Activated CD8-positive, alpha-beta memory T cell treated with anti-CD3 and anti-CD28 coated beads, Interleukin-2, amount 50 U/mL, for 48 hours (primary cell): ENCODE data around the gene UBE2D4.
"Not testable (repeated sequence)": the region's sequence is repeated elsewhere in the genome, so short reads cannot be mapped to it uniquely, and the experiment has no call there.

Source experiments
- DNase-seq: peaks from one replicate; pipeline ENCODE4 v3.0.0-alpha.2; 2020

The UBE2D4 gene

DNA sequence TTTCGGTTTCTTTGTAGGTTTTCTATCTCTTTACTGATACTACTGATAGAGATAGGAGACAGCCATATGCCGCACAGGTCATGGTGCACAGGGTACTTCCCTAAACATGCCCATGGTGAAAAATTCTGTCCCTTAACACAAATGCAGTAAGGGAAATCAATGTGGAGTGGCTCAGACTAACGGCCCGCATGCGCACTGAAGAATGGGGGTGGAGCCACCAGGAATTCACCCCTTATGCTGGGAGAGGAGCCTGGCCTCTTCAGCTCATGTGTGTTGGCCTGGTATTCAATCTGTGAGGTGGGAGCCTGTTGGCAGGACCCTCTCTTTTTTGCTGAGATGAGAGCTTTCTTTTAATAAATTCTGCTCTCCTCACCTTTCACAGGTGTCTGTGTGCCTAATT is 11.4 kb upstream of the UBE2D4 start:
- no peak for DNase-seq

GRCh38 chr7:43915907-43916306 is 10.3 kb upstream of the UBE2D4 start:
- no peak for DNase-seq

- DNase-seq: no peak
These were observed 4.8 kb upstream of the UBE2D4 start for GRCh38 chr7:43921423-43921822.

DNA sequence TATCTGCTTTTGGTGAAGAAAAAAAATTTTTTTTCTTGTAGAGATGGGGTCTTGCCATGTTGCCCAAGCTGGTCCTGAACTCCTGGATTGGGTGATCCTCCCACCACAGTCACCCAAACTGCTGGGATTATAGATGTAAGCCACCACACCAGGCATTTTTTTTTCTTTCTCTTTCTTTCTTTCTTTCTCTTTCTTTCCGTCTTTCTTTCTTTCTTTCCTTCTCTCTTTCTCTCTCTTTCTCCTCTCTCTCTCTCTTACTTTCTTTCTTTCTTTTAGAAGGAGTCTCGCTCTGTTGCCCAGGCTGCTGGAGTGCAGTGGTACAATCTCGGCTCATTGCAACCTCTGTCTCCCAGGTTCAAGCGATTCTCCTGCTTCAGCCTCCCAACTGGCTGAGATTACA is 3.5 kb upstream of the UBE2D4 start:
- no peak for DNase-seq

DNA sequence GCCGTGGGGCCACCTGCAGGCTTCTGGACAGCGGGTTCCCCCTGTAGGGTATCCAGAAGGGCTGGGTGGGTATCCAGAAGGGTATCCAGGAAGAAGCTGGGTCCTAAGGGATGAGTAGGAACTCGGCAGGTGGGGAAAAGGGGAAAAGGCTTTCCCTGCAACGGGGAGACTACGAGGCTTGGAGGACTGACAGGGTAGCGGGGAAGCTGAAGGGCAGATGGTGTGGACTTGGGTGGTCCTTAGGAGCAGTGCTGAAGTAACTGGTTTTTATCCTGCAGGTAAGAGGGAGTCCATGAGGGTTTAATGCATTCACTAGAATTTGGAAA is 525 bp downstream of the UBE2D4 start:
- DNase-seq: no peak

DNA sequence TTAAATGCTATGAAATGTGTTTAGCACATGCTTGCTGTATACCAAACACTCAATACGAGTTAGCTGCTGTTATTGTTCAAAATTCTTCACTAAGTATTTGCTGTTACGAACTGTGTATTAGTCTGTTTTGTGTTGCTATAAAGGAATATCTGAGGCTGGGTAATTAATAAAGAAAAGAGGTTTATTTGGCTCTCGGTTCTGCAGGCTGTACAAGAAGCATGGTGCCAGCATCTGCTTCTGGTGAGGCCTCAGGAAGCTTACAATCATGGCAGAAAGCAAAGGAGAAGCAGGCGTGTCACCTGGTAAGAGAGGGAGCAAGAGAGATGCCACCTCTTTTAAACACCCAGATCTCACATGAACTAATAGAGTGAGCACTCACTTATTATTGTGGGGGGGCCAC is 1.6 kb downstream of the UBE2D4 start:
- no peak for DNase-seq

DNA sequence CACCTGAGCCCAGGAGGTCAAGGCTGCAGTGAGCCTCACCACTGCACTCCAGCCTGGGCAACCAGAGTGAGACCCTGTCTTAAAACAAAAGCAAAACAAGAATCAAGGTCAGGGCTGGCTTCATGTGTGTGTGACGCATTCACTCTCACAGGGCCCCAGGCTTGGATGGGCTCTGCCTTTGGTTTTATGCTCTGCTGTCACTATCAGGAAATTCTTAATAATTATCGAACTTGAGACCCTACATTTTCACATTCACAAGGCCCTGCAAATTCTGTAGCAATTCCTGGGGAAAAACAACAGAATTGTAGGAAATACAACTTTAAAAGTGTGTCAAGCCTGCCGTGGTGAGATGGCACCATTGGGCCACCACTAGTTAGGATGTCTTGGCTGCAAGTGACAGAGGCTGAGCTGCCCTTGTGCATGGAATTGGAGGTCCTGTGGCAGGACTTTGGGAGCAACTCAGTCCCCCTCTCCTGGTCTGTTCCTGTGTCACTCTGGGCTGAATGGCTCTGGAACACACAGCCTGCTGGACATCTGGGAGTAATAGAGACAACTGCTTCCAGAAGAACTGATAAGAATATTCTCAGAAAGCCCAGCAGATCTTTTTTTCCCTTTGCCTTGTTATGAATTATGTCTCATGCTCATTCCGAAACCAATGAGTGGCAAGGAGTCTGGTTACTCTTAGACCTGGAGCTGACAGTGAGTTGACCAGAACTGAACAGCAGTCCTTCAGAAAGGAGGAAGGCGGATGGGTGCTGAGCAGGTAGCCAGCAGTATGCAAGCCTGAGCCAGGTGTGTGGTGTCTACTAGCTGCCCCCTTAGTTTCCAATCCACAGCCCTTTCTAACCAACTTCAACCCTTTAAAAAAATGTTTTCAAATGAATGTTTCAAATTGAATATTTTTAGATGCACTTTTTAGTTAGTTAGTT is 3.6 kb downstream of the UBE2D4 start:
- DNase-seq: no peak

DNA sequence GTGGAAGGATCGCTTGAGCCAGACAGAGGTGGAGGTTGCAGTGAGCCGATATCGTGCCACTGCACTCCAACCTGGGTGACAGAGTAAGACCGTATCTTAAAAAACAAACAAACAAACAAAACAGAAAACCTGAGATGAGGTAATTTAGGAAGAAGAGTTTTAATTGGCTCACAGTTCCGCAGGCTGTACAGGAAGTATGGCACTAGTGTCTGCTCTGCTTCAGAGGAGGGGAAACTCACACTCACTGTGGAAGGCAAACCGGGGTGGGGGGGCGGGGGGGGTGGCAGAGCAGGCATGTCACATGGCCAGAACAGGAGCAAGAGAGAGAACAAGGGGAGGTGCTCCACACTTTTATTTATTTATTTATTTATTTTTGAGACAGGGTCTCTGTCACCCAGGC is 5.1 kb downstream of the UBE2D4 start:
- no peak for DNase-seq

DNA sequence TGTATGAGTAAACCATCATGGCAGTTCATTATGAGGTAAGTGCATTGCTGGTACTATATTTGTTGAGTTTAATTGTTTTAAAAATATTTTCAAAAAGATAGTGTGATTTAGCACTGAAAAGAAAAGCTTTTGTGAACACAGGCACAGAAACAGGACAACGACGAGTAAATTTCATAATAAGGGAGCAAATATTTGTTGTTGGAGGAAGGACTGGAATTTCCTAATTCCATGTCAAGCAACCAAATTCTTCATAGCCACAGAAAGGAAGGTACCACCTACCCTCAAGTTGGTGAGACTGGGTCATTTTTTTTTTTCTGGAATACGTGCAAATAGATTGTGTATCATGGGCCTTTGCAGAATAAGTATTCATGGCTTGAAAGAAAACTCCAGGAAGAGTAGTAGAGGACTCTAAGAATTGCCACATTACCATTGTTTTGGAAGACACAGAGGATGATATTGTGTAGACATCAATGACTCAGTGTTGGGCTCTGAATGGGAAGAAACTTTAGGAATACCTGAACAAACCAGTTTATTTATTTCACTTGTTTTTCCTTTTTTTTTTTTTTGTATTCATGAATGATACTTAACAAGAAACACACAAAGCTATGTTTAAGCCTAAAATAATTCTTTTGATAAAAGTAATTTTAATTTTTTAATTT is 7.8 kb downstream of the UBE2D4 start:
- no peak for DNase-seq

DNA sequence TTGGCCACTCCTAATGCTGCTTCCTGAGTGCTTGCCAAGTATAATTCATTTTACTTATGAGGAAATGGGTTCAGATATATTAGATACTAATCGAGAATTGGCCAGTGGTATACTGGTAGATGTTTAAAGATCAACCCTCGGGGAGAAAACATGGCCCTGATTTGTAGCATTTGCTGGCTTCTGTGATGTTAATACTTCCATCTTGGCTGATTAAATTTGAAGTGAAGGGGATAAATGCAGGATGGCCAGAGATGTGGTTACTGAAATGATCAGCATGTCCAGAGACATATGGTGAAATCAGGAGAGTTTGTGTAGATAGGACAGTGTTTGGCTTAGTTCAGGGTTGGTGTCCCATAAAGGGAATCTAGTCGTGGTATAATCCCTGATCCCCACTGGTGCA is 11.2 kb downstream of the UBE2D4 start:
- no peak for DNase-seq

DNA sequence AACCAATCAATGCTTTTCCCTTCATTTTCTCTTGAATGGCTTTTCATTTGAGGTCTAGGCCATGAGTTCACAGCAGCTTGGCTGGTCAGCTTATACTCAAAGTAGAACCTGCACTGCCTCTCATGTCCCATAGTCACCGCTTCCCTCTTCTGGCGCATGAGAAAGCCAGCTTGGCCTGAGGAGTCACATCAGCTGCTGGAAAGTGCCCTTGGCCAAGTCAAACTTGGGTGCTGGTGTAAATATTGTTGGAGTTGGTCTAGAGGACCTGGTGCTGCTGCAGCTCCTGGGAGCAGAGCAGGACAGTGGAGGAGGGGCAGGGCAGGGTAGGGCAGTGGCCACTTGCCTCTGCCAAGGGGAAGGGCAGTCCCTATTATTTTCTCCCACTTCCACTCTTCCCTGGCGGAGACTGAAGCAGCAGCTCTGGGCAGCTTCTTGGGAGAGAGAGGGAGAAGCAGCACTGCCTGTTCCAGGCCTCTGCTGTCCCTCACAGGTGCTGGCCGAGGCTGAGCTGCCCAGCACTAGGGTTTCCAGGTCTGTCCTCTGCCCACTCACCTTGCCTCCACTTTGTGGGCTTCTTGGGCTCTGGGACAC is 12.8 kb downstream of the UBE2D4 start:
- DNase-seq: no peak

- DNase-seq: no peak
These were observed 16.0 kb downstream of the UBE2D4 start for GRCh38 chr7:43942250-43942649.

DNA sequence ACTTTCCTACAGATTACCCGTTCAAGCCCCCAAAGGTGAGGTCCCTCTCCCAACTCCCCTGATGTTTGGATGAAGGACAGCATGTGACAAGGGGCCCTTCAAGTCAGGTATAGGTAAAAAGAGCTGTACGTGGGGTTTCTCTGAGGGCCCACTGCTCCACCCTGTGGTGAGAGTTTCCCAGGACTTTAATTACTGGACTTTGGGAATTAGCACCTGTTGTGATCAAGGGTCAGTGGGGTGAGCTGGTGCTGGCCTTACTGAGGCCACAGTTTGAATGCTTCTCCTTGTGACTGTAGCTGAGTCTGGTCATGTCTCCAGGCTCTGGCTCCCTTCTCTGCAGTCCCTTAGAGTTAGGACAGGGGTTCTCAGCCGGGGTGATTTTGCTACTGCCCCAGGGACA is 16.8 kb downstream of the UBE2D4 start:
- no peak for DNase-seq

GRCh38 chr7:43943417-43944187 is 17.4 kb downstream of the UBE2D4 start:
- DNase-seq: no peak

DNA sequence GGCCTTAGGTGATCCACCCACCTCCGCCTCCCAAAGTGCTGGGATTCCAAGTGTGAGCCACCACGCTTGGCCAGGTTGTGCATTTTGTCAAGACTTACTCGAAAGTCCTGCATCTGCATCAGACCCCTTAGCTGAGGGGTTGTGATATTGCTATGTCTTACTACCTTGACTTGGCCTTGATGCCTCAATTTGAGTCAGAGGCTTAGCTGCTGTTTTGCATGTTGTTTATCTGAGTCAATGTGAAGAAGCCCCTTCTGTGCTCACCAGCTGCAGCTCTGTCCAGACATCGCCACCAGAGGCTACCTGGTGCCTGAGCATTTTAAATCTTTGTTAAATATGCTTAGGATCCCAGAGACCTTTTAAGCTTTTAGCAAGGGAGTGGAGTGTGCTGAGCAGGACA is 18.1 kb downstream of the UBE2D4 start:
- DNase-seq: no peak

GRCh38 chr7:43952028-43952427 is 25.8 kb downstream of the UBE2D4 start:
- no peak for DNase-seq

DNA sequence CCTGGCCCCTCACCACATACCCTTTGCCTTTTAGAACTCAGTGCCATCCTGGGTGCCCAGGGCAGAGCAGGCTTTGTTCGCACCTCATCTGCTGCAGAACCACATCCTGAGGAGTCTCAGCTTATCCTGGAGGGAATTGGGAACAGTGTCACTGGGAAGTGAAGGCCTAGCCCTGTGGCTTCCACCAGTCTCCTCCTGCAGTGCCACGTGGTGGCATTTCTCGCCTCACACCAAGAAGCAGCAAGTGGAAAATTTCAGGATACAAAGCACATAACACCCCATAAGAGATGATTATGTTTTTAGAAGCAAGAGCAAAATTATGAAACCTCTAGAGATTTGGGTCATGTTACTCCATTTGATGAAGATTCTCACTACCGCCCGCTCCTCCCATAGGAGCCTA is 26.8 kb downstream of the UBE2D4 start:
- DNase-seq: no peak

- DNase-seq: no peak
These were observed 28.4 kb downstream of the UBE2D4 start for GRCh38 chr7:43954524-43955228.

GRCh38 chr7:43956027-43956426 is 29.8 kb downstream of the UBE2D4 start:
- no peak for DNase-seq

- DNase-seq: no peak
These were observed 34.7 kb downstream of the UBE2D4 start for GRCh38 chr7:43960933-43961332.

DNA sequence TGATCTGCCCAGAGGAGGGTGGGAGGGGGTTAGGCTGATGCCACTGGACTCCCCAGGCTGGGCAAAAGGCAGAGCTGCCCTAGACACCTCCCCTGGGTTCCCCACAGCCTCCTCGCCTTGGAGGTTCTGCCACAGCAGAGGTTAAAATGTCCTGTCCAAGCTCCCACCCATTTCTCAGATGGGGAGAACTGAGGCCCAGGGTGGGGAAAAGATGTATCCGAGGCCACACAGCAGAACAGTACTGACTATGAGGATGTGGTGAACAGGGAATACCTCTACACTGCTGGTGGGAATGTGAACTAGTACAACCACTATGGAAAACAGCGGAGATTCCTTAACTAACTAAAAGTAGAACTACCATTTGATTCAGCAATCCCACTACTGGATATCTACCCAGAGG is 40.2 kb downstream of the UBE2D4 start:
- not testable (repeated sequence) for DNase-seq

DNA sequence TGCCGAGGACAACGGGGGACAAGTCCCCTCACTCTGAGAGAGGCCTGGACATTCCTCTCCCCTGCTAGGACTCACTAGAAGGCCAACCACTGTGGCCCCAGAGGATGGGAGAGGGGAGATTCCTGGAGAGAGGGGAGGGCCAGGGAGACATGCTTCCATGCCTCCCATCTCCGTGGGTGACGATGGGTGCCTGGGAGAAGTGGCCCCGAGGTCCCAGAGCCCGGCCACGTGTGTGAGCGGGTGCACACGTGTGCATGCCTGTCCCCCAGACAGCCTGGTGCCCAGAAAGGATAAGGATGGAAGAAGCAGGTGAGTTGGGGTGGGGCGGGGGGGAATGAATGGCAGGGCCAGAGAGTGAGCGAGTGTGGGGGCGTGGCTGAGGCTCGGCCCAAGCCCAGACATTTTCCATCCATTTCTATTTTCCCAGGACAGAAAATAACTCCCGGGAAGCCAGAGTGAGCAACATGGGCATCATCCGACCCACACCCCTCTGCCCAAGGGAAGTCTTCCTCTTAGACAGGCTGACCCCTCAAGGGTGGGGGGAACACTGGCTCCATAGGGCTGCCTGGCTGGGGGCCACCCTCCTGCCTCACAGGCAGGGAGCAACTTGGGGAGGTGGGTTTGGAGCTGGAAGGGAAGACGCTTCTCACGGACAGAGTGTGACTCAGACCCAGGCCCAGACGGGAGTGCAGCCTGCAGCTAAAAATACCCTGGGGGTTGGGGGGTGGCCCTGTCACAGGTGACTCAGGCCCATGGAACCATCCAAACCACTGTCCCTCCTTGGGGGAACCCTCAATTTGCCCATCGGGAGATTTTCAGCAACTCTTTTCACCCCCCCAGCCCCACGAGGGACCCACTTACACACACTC is 42.2 kb downstream of the UBE2D4 start:
- not testable (repeated sequence) for DNase-seq
